Inflammatory macrophage (primary cell): Measurements from ENCODE around the gene ATRIP.
"Not testable (repeated sequence)": the region's sequence is repeated elsewhere in the genome, so short reads cannot be mapped to it uniquely, and the experiment has no call there.

ENCODE experiments used
- DNase-seq, 2 donors: peaks; one replicate each; pipeline ENCODE4 v3.0.0-alpha.2; 2020 to 2022

Gene ATRIP

DNA sequence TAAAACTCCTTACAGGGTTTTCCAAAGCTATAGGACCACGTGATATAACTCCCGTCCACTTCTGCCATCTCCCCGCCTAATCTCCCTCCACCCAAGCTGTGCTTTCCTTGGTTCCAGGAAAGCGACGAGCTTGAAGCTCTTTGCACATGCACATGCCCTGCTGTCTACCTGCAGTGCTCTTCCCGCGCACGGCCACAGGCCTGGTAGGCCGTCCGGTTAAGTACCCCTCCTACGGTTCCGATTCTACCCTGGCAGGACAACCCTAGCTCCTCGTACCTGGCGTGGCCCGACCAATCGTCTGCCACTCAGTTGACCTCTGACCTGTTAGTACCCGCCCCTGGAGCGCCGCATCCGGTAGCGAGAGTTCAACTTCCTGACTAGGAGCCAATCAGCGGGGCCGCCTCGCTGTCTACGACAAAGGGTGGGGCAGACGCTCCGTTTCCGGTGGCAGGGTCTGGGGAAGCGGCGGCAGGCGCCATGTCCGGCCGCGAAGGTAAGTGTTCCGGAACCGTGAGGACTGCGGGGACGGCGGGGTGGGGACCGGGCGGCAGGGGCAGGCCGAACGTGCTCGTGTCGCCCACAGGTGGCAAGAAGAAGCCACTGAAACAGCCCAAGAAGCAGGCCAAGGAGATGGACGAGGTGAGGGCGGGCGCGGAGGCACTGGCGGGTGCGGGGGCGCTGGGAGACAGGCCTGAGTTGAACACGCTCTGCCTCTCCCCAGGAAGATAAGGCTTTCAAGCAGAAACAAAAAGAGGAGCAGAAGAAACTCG, 6.5 kb upstream of the ATRIP start, which contains the start of the genes CCDC51 and TMA7:
TSS of gene CCDC51 (minus strand) at position 300 of the 770 bp plus-strand sequence. CDS start 4,991 bp downstream, outside the sequence.
TSS of gene TMA7 (plus strand) at position 438 of the 770 bp plus-strand sequence. CDS start at position 478, 40 bp downstream.
- DNase-seq, result peak; percentile 97 to 98

DNA sequence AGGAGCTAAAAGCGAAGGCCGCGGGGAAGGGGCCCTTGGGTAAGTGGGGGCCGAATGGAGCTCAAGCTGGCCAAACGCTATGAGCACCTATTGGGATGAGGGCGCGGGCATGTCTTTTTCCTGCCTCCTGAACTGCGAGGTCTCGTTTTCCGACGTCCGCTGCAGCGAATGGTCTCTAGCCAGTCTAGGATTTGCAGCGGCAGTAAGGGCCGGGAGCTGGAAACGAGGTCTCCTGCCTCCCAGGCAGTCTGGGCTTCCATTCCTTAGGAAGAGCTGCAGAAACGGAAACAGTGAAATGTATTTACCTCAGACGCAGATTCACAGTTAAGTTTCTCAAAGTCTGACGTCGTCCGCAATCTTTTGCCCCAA, 6.0 kb upstream of the ATRIP start:
- DNase-seq, result peak in 1 of 2 donors; percentile 9

DNA sequence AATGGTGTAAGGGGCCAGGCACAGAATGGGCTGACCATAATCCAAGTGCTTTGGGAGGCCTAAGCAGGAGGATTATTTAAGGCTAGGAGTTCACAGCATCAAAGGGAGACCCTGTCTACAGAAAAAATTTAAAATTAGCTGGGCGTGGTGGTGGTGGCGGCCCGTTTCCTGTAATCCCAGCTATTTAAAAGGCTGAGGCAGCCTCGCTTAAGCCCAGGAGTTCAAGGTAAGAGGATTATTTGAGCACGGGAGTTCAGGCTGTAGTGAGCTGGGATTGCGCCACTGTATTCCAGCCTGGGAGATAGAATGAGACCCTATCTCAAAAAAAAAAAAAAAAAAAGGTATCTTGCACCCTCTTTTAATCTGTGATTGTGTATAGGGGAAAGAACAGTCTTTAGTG, 4.6 kb upstream of the ATRIP start:
- no peak for DNase-seq

DNA sequence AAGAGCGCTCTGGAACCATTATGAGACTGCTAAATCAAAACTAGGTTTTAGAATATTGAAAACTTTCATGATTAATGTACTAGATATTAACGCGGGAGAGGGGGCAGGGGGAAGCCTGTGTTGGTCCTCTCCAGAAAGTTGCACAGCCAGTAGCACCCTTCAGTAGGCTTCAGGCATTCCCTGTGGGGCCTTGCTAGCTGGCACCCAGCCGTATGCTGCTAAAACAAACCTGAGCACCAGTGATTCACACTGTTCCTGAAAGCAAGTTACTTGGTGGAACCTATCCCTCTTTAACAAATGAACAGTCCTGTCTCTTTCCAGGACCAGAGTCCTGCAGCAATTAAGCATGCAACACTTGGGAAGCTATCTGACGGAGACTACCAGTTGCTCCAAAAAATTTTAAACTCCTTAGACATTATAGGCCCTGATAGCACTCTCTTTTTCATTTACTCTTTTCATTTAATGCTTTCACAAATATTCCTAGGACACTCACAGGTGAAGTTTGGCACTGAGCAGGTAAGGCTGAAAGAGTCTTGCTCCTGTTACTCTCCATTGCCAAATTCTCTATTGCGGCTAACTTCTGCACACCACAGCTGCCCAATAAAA, 1.2 kb upstream of the ATRIP start:
- DNase-seq, result no peak

DNA sequence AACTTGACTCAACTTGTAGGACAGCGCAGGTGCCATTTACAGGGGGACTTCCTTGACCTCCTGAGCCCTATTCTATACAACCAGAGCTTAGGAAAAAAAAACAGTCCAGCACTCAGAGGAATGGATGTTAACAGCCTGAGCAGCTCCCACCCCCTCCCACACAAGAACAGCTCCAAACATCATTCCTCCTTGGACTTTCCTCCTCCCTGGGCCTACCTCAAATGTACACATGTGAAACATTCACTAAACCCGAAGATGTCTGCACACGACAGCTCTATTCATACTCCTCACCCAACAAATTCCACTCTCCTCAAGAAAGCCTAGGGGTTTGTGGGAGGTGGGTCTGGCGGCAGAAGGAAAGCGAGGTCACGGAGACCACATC, 503 bp upstream of the ATRIP start:
- no peak for DNase-seq

DNA sequence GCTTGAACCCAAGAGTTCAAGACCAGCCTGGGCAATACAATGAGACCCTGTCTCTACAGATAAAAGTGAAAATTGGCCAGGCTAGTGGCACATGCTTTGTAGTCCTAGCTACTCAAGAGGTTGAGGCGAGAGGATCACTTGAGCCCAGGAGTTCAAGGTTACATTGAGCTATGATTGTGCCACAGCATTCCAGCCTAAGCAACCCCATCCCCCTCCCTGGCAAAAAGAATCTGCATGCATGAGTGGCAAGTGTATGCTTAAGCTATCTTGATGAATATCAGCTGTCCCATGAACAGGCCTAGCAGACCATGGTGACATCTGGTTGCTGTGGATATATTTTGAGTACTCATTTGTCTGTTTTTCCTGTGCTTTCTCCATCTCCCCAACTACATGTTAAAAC, 4.7 kb downstream of the ATRIP start:
- no peak for DNase-seq

DNA sequence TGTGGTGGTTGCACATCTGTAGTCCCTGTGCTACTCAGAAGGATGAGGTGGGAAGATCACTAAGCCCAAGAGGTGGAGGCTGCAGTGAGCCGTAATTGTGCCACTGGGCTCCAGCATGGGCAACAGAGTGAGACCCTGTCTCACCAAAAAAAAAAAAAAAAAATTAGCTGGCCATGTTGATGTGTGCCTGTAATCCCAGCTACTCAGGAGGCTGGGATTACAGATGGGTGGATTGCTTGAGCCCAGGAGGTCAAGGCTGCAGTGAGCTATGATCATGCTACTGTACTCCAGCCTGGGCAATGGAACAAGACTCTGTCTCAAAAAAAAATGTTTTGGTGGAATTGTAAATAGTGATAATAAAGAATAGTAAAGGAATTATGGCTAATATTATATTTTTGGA, 9.9 kb downstream of the ATRIP start:
- no peak for DNase-seq

DNA sequence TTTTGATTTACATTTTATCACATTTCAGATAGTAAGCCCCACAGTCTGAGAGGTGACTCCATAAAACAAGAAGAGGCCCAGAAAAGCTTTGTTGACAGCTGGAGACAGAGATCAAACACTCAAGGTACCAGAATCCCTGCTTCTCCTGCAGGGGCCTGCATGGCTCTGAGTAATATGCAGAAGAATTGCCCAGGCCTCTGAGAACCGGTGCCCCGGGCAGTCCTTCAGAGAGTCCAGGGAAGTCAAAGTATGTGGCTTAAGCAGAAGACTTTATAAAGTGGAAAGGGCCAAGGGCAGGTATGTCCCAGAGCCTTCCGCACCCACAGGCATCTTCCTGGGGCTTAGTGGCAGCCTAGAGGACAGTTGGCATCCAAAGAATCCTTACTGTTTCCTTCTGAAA, 12.8 kb downstream of the ATRIP start:
- no peak for DNase-seq

DNA sequence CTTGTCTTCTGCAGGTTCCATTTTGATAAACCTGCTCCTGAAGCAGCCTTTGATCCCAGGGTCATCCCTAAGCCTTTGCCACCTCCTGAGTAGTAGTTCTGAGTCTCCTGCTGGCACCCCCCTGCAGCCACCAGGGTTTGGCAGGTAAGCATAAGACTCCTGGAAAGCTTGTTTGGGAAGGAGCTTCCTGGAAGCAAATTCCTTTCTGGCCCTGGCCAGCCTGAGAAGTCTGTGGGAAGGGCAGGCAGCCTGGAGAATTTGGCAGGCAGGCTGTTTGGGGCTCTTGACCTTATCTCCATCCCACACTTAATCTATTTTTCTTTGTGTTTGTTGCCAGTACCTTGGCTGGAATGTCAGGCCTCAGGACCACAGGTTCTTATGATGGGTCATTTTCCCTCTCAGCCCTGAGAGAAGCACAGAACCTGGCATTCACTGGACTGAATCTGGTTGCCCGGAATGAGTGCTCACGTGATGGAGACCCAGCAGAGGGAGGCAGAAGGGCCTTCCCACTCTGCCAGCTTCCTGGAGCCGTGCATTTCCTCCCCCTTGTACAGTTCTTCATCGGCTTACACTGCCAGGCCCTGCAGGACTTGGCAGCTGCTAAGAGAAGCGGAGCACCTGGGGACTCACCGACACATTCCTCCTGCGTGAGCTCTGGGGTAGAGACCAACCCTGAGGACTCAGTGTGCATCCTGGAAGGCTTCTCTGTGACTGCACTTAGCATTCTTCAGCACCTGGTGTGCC, 13.4 kb downstream of the ATRIP start:
- no peak for DNase-seq

DNA sequence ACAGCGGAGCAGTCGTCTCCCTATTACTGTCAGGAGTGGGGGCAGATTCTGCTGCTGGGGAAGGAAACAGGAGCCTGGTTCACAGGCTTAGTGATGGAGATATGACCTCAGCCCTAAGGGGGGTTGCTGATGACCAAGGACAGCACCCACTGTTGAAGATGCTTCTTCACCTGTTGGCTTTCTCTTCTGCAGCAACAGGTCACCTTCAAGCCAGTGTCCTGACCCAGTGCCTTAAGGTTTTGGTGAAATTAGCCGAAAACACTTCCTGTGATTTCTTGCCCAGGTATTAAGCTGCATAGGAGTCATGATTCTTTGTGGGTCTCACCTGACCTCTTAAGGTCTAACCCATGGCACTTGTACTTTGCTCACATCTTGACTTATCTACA, 14.0 kb downstream of the ATRIP start:
- DNase-seq, result no peak

DNA sequence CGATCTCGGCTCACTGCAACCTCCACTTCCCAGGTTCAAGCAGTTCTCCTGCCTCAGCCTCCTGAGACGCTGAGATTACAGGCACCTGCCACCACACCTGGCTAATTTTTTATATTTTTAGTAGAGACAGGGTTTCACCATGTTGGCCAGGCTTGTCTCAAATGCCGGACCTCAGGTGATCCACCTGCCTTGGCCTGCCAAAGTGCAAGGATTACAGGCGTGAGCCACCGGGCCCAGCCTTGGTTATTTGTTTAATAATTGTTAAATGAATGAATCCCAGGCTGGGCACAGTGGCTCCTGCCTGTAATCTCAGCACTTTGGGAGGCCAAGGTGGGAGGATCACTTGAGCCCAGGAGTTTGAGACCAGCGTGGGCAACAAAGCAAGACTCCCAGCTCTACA, 15.2 kb downstream of the ATRIP start:
- DNase-seq, result not testable (repeated sequence)

DNA sequence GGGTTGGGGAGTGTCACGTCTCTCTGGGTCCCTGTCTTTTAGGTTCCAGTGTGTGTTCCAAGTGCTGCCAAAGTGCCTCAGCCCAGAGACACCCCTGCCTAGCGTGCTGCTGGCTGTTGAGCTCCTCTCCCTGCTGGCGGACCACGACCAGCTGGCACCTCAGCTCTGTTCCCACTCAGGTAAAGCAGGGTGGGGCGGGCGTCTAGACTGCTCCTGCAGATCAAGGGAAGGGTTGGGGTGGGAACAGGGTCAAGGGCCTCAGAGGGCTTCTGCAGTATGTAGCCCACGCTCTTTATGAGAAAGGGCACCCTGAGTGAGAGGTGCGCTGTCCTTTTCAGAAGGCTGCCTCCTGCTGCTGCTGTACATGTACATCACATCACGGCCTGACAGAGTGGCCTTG, 17.2 kb downstream of the ATRIP start:
- no peak for DNase-seq

DNA sequence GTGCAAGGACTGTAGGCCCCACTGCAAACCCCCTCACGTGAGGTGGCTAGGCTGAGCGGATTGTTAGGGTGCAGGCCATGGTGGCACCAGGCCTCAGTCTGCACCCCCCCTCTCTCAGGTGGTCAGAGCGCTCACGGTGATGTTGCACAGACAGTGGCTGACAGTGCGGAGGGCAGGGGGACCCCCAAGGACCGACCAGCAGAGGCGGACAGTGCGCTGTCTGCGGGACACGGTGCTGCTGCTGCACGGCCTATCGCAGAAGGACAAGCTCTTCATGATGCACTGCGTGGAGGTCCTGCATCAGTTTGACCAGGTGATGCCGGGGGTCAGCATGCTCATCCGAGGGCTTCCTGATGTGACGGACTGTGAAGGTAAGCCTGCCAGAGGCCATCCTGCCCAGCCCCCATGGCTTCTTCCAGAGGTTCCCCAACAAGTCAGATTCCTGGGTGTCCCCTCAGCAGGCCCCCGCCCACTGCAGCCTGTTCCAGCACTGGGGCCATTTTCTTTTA, 18.2 kb downstream of the ATRIP start:
- DNase-seq, result no peak

DNA sequence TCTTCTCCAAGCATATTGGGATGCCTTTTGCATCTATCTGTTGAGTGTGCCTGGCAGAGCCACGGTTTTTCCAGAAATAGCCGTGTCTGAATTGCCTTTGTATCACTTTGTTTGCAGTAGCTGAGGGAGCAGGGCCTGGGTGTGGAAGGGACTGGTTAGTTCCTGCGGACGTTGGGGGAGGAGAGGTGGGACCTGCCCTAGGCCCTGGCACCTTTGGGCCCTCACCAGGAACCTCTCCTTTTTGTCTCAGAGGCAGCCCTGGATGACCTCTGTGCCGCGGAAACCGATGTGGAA, 18.6 kb downstream of the ATRIP start:
- no peak for DNase-seq

DNA sequence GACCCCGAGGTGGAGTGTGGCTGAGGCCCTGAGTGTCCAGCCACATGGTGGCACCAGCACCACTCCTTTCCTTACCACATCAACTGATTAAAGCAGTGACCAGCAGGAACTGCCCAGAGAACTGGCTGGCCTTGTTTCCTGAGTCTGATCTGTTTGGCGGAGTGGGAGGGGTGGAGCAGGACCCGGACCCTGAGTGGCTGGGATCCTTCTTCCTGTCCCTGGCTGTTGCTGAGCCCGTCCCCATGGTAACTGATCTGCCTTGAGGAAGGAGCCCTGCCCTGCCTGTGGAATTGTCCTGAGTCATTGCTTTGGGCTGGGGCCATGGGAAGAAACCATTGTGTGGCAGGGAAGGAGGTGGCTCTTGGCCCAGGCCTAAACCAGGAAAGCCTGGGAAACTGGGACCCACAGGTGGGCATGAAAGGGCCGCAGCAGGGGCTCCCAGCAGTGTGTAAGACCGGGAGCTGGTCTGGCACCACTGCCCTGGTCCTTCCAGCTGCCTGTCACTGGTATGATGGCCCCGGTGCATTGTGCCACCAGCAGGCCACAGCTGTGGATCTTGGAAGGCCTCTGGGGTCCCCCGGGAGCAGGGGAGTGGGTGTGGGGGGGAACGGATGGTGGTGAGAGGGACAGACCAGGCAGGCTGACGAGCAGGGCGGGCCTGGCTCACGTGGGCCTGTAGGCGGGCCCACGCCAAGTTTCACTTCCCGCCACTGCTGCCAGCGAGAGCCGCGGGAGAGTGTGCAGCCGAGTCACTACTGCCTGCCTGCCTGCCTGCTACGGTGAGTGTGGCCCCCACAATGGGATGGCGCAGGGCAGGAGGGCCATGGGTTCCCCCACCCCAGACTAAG, 19.2 kb downstream of the ATRIP start:
- peak; percentile 99 for DNase-seq

DNA sequence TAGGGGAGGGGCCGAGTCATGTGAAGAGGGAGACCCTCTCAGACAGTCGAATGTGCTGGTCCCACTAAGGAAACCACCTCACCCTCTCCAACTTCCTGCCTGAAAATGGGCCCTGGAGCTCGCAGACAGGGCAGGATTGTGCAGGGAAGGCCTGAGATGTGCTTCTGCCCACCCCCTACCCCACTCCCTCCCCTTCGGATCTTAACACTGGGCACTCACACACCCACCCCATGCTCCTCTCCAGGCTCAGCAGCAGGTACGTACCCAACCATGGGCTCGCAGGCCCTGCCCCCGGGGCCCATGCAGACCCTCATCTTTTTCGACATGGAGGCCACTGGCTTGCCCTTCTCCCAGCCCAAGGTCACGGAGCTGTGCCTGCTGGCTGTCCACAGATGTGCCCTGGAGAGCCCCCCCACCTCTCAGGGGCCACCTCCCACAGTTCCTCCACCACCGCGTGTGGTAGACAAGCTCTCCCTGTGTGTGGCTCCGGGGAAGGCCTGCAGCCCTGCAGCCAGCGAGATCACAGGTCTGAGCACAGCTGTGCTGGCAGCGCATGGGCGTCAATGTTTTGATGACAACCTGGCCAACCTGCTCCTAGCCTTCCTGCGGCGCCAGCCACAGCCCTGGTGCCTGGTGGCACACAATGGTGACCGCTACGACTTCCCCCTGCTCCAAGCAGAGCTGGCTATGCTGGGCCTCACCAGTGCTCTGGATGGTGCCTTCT, 20.0 kb downstream of the ATRIP start:
- peak; percentile 4 to 29 for DNase-seq

DNA sequence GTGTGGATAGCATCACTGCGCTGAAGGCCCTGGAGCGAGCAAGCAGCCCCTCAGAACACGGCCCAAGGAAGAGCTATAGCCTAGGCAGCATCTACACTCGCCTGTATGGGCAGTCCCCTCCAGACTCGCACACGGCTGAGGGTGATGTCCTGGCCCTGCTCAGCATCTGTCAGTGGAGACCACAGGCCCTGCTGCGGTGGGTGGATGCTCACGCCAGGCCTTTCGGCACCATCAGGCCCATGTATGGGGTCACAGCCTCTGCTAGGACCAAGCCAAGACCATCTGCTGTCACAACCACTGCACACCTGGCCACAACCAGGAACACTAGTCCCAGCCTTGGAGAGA, 20.5 kb downstream of the ATRIP start:
- no peak for DNase-seq

DNA sequence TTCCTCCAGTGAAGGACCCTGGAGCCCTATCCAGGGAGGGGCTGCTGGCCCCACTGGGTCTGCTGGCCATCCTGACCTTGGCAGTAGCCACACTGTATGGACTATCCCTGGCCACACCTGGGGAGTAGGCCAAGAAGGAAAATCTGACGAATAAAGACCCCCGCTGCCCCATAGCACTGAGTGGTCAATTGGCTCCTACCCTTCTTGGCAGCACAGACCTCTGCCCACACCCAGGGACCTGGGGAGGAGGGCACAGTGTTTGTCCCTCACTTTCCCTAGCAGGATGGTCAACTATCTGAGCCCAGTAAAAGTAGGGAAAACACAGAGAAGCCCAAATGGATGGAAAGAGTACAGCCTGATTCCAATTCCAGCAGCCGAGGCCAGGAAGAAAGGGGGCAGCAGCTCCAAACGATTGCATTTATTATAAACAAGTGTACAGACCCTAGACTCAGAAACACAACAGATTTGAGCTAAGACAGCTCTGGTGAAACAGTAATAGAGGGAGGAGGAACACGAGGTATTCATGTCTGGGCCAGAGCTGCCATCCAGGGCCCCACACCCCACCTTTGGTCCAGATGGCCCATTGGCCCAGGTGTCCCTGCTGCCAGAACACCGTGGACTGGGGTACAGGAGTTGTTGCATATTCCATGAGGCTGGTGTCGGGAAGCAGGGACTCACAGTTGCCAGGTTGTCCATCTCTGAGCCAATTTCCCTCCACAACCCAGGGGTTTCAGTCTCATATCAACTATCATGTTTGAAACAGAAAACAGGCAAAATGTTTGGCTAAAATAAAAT, 21.1 kb downstream of the ATRIP start:
- DNase-seq, result no peak

DNA sequence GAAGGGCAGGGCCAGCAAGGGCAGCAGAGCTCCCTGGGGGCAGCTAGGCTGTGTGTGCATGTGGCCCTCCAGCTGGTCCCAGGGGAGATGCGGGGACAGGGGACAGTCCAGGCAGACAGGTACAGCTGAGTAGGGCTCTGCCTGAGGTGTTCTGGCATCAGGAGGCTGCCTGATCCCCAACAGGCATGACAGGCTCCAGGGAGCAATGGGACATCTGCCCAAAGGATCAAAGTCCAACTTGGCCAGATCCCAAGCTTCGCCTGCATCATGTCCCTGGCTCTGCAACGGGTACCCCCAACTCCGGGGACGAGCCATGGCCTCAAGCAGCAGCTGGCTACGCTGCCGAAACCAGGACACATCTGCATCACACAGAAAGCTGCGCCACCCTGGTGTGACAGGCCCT, 21.8 kb downstream of the ATRIP start:
- no peak for DNase-seq

DNA sequence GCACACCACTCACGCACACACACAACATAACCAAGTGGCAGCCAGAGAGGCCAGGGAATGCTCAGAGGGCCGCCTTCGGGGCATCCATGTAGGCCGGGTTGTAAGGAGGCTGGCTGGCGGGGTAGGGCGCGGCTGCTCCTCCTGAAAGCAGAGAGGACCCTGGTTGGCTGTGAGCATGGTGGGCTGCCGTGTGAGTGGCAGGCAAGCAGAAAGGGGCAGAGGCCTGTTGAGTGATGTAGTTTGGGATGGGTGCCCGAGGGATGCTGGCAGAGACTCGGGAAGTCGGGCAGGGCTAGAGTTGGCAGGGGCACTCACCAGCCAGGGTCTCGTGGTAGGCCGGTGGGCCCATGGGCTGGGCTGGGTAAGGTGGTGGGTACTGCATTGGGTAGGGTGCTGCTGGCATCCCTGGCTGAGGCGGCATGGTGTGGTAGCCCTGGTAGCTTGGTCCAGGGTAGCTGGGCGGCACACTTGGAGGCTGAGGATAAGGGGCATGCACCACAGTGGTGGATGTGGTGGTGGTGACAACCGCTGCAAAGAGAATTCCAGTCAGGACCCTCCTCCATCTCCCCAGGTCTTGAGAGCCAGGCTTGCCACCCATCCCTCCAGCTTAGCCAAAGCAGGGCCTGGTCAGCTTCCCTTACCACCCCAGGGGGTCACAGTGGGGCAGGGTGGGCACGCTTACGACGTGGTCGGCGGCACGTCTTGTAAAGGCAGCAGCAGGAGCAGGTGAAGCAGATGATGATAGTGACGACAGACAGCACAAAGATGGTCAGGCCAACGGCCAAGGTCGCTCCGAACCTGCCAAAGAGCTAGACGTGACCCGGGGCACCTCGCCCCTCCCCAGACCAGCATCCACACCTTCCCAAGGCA, 22.7 kb downstream of the ATRIP start:
- no peak for DNase-seq
